BLaER1 treated with 17β-estradiol and CSF1 and Interleukin-3, amounts not matched to agents 10 nM and 100 nM (cell line): ENCODE measurements around the gene CMC4.

Source experiments
- H3K27ac ChIP-seq, 11 experiments: shearing (Covaris generic); formaldehyde crosslinking; 2 replicates each; pipeline ENCODE4 v1.8.1; 2022
- H3K27me3 ChIP-seq, 11 experiments: shearing (Covaris generic); formaldehyde crosslinking; 2 replicates each; pipeline ENCODE4 v1.8.1; 2022
- H3K36me3 ChIP-seq, 11 experiments: shearing (Covaris generic); formaldehyde crosslinking; 2 replicates each; pipeline ENCODE4 v1.8.1; 2022
- H3K4me1 ChIP-seq, 10 experiments: shearing (Covaris generic); formaldehyde crosslinking; 2 replicates each; pipeline ENCODE4 v1.8.1; 2022
- H3K4me2 ChIP-seq, 11 experiments: shearing (Covaris generic); formaldehyde crosslinking; 2 replicates each; pipeline ENCODE4 v1.8.1; 2022
- H3K4me3 ChIP-seq, 10 experiments: shearing (Covaris generic); formaldehyde crosslinking; 2 replicates each; pipeline ENCODE4 v1.8.1; 2022
- H3K9ac ChIP-seq, 11 experiments: shearing (Covaris generic); formaldehyde crosslinking; 2 replicates each; pipeline ENCODE4 v1.8.1; 2022
- H3K9me3 ChIP-seq, 11 experiments: shearing (Covaris generic); formaldehyde crosslinking; replicated peaks in 1 of 11; 2 replicates each; pipeline ENCODE4 v1.8.1; 2022
- H4K20me1 ChIP-seq, 11 experiments: shearing (Covaris generic); formaldehyde crosslinking; 2 replicates each; pipeline ENCODE4 v1.8.1; 2022
- Cebpa-rat ChIP-seq, 11 experiments: shearing (Covaris generic); IDR thresholded peaks; 2 replicates each; pipeline ENCODE4 v1.8.1; 2022

CMC4 gene

DNA sequence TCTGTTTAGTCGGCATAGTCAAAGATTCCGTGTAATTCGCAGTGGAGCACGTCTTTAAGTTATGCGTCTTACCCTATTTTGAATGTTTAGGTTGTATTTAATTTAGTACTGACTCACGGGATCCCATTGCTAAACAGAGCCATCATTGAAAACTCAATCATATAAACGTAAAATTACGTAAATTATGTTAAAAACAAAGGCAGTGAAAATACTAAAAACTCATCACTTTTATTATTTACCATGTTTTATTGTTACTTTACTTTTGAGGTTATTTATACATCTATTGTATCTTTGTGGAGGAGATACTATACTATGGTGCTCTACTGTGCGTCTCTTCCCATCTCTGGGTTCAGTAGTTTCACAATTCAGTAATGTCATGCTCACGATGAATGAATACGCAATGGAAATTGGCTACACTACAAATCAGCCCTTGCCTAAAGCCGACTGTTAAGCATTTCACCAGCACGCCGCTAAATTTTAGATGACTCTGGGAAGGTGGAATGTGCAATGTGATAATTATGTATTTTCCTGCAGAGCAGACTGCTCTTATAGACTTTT, 43.3 kb downstream of the CMC4 start:
- H3K36me3 ChIP-seq, result no peaks in the 10 kb centered on the region
- peak overlapping the region; percentile 58 to 75 (median 64) for H3K4me3 ChIP-seq
- peak overlapping the region; percentile 88 to 95 (median 93) for H3K9ac ChIP-seq
- peak overlapping the region; percentile 57 to 83 (median 68) for H3K4me2 ChIP-seq
- no peak for TF ChIP-seq Cebpa-rat (IDR thresholded peaks at IDR 0.05)
- peak overlapping the region; percentile 88 to 97 (median 95) for H3K27ac ChIP-seq
- H3K4me1 ChIP-seq, result peaks cover 0 to 21% (median 13%) of the 10 kb centered on the region in 10 experiments; a peak in 16 of 20 replicates
- peaks cover 0 to 10% (median 0%) of the 10 kb centered on the region in 11 experiments; a peak in 4 of 22 replicates for H4K20me1 ChIP-seq
- peaks cover 22 to 58% (median 39%) of the 10 kb centered on the region in 11 experiments; a peak in 21 of 22 replicates for H3K27me3 ChIP-seq
- peaks cover 0 to 11% (median 0%) of the 10 kb centered on the region in 11 experiments; a peak in 6 of 22 replicates for H3K9me3 ChIP-seq

- peaks cover 28 to 61% (median 46%) of the 10 kb centered on the region in 11 experiments for H3K27me3 ChIP-seq
- peaks cover 0 to 28% (median 13%) of the 10 kb centered on the region in 10 experiments; a peak in 16 of 20 replicates for H3K4me1 ChIP-seq
- H3K9ac ChIP-seq, result peak within 1 kb of the TSS; percentile 88 to 95 (median 93)
- peak within 1 kb of the TSS; percentile 58 to 75 (median 64) for H3K4me3 ChIP-seq
- H3K9me3 ChIP-seq, result peaks cover 0 to 5% (median 0%) of the 10 kb centered on the region in 11 experiments; a peak in 3 of 22 replicates
- no peak for TF ChIP-seq Cebpa-rat (IDR thresholded peaks at IDR 0.05)
- H3K4me2 ChIP-seq, result peak within 1 kb of the TSS; percentile 57 to 83 (median 68)
- H4K20me1 ChIP-seq, result peaks cover 0 to 10% (median 0%) of the 10 kb centered on the region in 11 experiments; a peak in 4 of 22 replicates
- H3K36me3 ChIP-seq, result no peaks in the 10 kb centered on the region
- peak within 1 kb of the TSS; percentile 88 to 97 (median 95) for H3K27ac ChIP-seq
Measured at GRCh38 chrX:155026727-155027508, 44.0 kb downstream of the CMC4 start, which contains the start of gene FUNDC2. FUNDC2 (plus strand) TSS chrX:155026844; CDS start chrX:155026939, 95 bp downstream.

- peaks cover 0 to under 1% (median 0%) of the 10 kb centered on the region in 11 experiments; a peak in 2 of 22 replicates for H3K9me3 ChIP-seq
Measured at GRCh38 chrX:155026420-155026726, 44.6 kb downstream of the CMC4 start.

DNA sequence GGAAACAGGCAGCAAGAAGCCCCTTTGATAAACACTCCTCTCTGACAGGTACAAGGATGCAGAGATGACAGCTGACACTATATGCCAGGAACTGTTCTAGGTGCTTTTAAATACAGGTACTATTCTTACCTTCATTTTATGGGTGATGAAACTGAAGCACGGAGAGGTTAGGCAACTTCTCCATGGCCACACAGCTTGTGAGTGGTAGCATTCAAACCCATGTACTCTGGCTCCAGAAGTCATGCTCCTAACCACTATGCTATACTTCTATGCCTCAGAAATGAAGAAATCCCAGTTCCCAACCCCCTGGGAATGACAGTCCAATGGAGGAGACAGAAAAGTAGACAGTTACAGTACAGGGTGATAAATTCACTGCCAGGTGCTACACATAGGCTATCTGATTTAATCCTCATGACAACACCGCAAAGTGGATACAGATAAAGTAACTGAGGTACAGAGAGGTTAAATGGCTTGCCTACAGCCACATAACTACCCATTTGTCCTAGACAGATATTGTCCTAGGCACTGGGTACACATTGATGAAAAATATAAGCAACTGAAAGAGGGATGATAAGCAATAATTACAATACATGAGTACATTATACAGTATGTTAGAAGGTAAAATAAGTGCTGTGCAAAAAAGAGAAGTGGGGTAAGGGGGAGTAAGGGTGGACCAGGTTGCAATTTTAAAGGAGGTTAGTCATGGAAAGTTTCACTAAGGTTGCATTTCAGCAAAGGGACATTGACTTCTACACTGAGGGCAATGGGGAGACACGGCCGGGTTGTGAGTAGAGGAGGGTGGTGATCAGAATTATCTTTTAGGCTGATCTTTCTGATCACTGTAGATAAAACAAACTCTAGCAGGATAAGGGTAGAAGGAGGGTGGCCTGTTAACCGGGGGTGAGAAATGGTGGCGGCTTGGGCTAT, 46.8 kb downstream of the CMC4 start:
- Histone ChIP-seq H3K27ac (no peak overlapping the region), H3K4me2 (no peak overlapping the region), H3K4me1 (peaks cover 0 to 29% (median 13%) of the 10 kb centered on the region in 10 experiments; a peak in 16 of 20 replicates), H3K9me3 (no peaks in the 10 kb centered on the region; a peak in 2 of 22 replicates), H4K20me1 (peaks cover 0 to 4% (median 0%) of the 10 kb centered on the region in 11 experiments; a peak in 2 of 22 replicates), H3K4me3 (no peak overlapping the region), H3K9ac (no peak overlapping the region), H3K27me3 (peaks cover 47 to 72% (median 62%) of the 10 kb centered on the region in 11 experiments), H3K36me3 (no peaks in the 10 kb centered on the region)
- TF ChIP-seq Cebpa-rat (IDR thresholded peaks at IDR 0.05), result no peak

More at GRCh38 chrX:155026420-155026726, 44.6 kb downstream of the CMC4 start:
- H3K36me3 ChIP-seq, result no peaks in the 10 kb centered on the region
- TF ChIP-seq Cebpa-rat (IDR thresholded peaks at IDR 0.05), result no peak
- peak overlapping the region; percentile 38 to 75 (median 64) for H3K4me3 ChIP-seq
- peak overlapping the region; percentile 18 to 97 (median 95); a peak in 20 of 22 replicates for H3K27ac ChIP-seq
- peaks cover 0 to 29% (median 13%) of the 10 kb centered on the region in 10 experiments; a peak in 16 of 20 replicates for H3K4me1 ChIP-seq
- peak overlapping the region; percentile 67 to 95 (median 93); a peak in 21 of 22 replicates for H3K9ac ChIP-seq
- peak overlapping the region in 5 of 11 experiments; percentile 24 to 44 (median 29); a peak in 6 of 22 replicates for H3K4me2 ChIP-seq
- peaks cover 33 to 63% (median 50%) of the 10 kb centered on the region in 11 experiments for H3K27me3 ChIP-seq
- peaks cover 0 to 8% (median 0%) of the 10 kb centered on the region in 11 experiments; a peak in 4 of 22 replicates for H4K20me1 ChIP-seq

- Histone ChIP-seq H3K27me3 (peaks cover 58 to 78% (median 69%) of the 10 kb centered on the region in 11 experiments), H3K4me1 (peaks cover 0 to 15% (median 0%) of the 10 kb centered on the region in 10 experiments; a peak in 6 of 20 replicates), H3K9me3 (no peaks in the 10 kb centered on the region; a peak in 2 of 22 replicates), H3K36me3 (no peaks in the 10 kb centered on the region), H3K4me3 (no peak within 1 kb of the TSS), H3K27ac (no peak within 1 kb of the TSS), H3K9ac (no peak within 1 kb of the TSS), H3K4me2 (peak within 1 kb of the TSS in 4 of 11 experiments; percentile 15 to 42 (median 37); a peak in 6 of 22 replicates), H4K20me1 (no peaks in the 10 kb centered on the region)
- TF ChIP-seq Cebpa-rat (IDR thresholded peaks at IDR 0.05), result no peak
Measured at GRCh38 chrX:155022585-155022984, 48.4 kb downstream of the CMC4 start, which contains the start of gene F8. F8 (minus strand) TSS chrX:155022723; CDS start chrX:155022552, 171 bp downstream.

- Histone ChIP-seq H3K9me3 (no peaks in the 10 kb centered on the region), H3K27me3 (peaks cover 61 to 98% (median 89%) of the 10 kb centered on the region in 11 experiments), H3K4me3 (no peak overlapping the region), H3K4me2 (no peak overlapping the region), H3K27ac (no peak overlapping the region), H3K9ac (no peak overlapping the region), H4K20me1 (no peaks in the 10 kb centered on the region; a peak in 2 of 22 replicates), H3K4me1 (peaks cover 0 to 15% (median 0%) of the 10 kb centered on the region in 10 experiments; a peak in 6 of 20 replicates), H3K36me3 (no peaks in the 10 kb centered on the region)
- no peak for TF ChIP-seq Cebpa-rat (IDR thresholded peaks at IDR 0.05)
Measured at GRCh38 chrX:155020591-155020990, 50.3 kb downstream of the CMC4 start.
